Rectal smooth muscle tissue (tissue), 1 donor: ENCODE measurements around the gene KRT71.
"Not testable (repeated sequence)": the region's sequence is repeated elsewhere in the genome, so short reads cannot be mapped to it uniquely, and the experiment has no call there.

Experiments used
- H3K27ac ChIP-seq: one replicate; pipeline ENCODE4 v1.7.0; 2013; ENCODE audit warnings: low read depth, low read length, inconsistent platforms
- H3K27me3 ChIP-seq: one replicate; pipeline ENCODE4 v1.7.0; 2013; ENCODE audit warnings: low read length; ENCODE audit not compliant: control insufficient read depth, insufficient read depth
- H3K36me3 ChIP-seq: one replicate; pipeline ENCODE4 v1.7.0; 2013; ENCODE audit warnings: low read length; ENCODE audit not compliant: control insufficient read depth, insufficient read depth
- H3K4me1 ChIP-seq: one replicate; pipeline ENCODE4 v1.7.0; 2013; ENCODE audit warnings: low read length; ENCODE audit not compliant: control insufficient read depth, insufficient read depth
- H3K4me3 ChIP-seq: one replicate; pipeline ENCODE4 v1.7.0; 2013; ENCODE audit warnings: low read length
- H3K9ac ChIP-seq: one replicate; pipeline ENCODE4 v1.7.0; 2013; ENCODE audit warnings: low read length

Gene KRT71

GRCh38 chr12:52514471-52515318, 38.2 kb downstream of the KRT71 start:
- Histone ChIP-seq H3K4me1 (peaks cover 5% of the 10 kb centered on the region), H3K36me3 (no peaks in the 10 kb centered on the region), H3K9ac (no peak overlapping the region), H3K27ac (no peak overlapping the region), H3K4me3 (no peak overlapping the region), H3K27me3 (no peaks in the 10 kb centered on the region)

DNA sequence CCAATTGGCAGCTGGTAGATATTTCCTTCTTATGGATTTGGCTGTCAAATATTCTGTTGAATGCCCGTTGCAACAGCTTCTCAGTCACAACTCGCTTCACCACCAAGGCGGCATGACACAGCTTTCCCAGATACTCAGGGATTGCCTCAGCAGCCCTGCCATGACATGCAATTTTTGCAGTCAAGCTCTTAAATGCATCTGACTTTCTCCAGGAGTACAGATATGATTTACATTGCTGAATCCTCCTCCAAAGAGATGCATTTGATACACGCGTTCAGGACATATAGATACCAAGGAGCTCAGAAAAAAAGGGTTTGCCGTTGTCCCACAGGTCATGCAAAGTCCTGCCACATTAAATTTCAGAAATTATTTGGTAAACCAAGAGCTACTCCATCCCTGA, 39.2 kb downstream of the KRT71 start:
- Histone ChIP-seq H3K27me3 (no peaks in the 10 kb centered on the region), H3K4me3 (no peak overlapping the region), H3K27ac (no peak overlapping the region)

DNA sequence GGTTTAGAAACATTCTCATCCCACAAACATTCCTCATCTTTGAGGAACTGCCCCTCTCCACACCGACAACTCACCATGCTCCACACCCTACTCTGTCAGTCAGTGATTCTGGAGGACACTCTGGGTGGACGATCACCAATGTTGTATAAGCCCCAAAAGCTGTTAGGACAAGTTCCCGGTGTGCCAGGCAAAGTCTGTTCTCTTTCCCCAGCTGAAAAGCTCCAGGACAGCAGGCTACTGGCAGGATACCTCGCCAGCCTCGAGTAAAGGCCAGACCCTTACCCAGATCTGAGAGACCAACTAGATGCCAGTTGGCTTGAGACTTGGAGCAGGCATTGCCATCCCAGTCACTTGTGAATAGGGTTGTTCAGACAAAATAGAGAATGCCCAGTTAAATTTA, 44.7 kb downstream of the KRT71 start:
- H3K36me3 ChIP-seq = no peaks in the 10 kb centered on the region
- H3K9ac ChIP-seq = no peak overlapping the region
- H3K4me3 ChIP-seq = no peak overlapping the region
- no peaks in the 10 kb centered on the region for H3K4me1 ChIP-seq
- H3K27ac ChIP-seq = no peak overlapping the region
- no peaks in the 10 kb centered on the region for H3K27me3 ChIP-seq

More for the DNA sequence above, 39.2 kb downstream of the KRT71 start:
- H3K9ac ChIP-seq = no peak overlapping the region
- H3K4me1 ChIP-seq = peaks cover 5% of the 10 kb centered on the region
- H3K36me3 ChIP-seq = no peaks in the 10 kb centered on the region

- no peaks in the 10 kb centered on the region for H3K27me3 ChIP-seq
- no peaks in the 10 kb centered on the region for H3K36me3 ChIP-seq
- no peak overlapping the region for H3K4me3 ChIP-seq
- H3K4me1 ChIP-seq = no peaks in the 10 kb centered on the region
- H3K27ac ChIP-seq = no peak overlapping the region
- H3K9ac ChIP-seq = no peak overlapping the region
These were observed 45.9 kb downstream of the KRT71 start for GRCh38 chr12:52506858-52507715.

GRCh38 chr12:52502877-52503276, 50.1 kb downstream of the KRT71 start:
- Histone ChIP-seq H3K9ac (no peak overlapping the region), H3K36me3 (no peaks in the 10 kb centered on the region)

GRCh38 chr12:52501490-52501889, 51.5 kb downstream of the KRT71 start:
- no peak overlapping the region for H3K4me3 ChIP-seq
- no peak overlapping the region for H3K9ac ChIP-seq
- no peak overlapping the region for H3K27ac ChIP-seq
- H3K4me1 ChIP-seq = no peaks in the 10 kb centered on the region
- H3K27me3 ChIP-seq = no peaks in the 10 kb centered on the region
- no peaks in the 10 kb centered on the region for H3K36me3 ChIP-seq

More at GRCh38 chr12:52502877-52503276, 50.1 kb downstream of the KRT71 start:
- H3K4me3 ChIP-seq = no peak overlapping the region
- no peaks in the 10 kb centered on the region for H3K27me3 ChIP-seq
- no peak overlapping the region for H3K27ac ChIP-seq
- H3K4me1 ChIP-seq = no peaks in the 10 kb centered on the region

DNA sequence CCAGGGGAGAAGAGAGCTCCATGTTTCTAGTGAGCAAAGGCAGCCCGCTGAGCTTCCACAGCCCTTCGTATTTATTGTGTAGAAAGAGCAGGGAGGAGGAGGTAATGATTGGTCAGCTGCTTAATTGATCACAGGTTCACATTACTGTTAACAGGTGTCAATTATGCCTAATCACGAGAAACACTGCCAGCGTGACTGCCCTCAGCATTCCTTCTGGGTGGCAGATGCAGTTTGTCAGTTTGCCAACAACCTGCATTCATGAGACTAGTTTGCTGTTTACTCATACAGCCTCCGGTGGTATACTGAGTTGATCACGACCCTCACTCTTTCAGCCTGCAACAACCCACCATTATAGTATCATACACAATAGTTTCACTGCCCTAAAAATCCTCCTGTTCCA, 52.4 kb downstream of the KRT71 start:
- H3K4me1 ChIP-seq, H3K4me3 ChIP-seq, H3K9ac ChIP-seq, H3K27me3 ChIP-seq, H3K36me3 ChIP-seq, H3K27ac ChIP-seq: not testable (repeated sequence)

DNA sequence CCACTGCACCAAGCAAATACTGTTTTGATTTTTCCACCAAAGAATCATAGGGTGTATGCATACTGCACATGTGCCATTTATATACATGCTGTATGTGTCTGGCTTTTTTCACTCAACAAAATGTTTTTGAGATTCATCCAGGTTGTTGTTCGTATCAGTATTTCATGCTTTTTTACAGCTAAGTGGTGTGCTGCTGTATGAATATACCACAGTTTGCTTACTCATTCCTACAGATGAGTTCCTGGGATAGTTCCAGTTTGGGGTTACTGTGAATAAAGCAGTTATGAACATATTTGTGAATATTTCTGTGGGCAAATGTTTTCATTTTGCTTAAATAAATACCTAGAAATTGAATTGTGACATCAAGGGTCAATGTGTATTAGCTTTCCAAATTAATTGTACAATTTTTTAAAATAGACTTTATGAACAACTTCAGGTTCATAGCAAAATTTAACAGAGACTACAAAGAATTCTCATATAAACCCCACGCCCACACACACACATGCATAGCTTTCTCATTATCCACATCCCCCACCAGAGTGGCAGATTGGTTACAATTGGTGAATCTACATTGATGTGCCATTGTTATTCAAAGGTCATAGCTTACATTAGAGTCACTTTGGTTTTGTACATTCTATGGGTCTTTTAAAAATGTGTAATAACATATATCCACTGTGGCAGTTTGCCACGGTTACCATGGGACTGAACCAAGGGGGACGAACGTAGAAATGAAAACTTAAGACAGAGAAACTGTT, 53.0 kb downstream of the KRT71 start:
- H3K4me1 ChIP-seq = no peaks in the 10 kb centered on the region

DNA sequence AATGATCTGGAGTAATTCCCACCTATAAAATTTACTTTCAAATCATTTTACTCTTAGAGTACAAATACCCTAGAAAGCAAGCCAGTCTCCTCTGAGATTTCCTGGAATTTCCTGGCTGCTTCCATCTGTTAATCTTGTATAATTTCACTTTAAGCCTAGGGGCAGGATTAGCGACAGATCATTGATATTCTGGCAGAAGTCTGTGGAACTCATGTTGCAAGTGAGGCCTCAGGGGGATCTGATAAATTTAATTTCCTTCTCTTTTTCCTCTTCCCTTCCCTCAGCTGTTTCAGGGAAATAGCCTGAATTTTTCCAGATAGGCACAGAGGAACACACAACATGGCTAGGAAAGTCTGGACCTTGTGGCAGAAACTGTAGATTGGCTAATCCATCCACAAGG, 54.0 kb downstream of the KRT71 start:
- H3K4me1 ChIP-seq = no peaks in the 10 kb centered on the region
- H3K4me3 ChIP-seq = no peak overlapping the region
- no peaks in the 10 kb centered on the region for H3K27me3 ChIP-seq
- H3K9ac ChIP-seq = no peak overlapping the region
- no peak overlapping the region for H3K27ac ChIP-seq
- no peaks in the 10 kb centered on the region for H3K36me3 ChIP-seq

More for the DNA sequence above, 53.0 kb downstream of the KRT71 start:
- no peaks in the 10 kb centered on the region for H3K36me3 ChIP-seq
- H3K9ac ChIP-seq = no peak overlapping the region
- H3K27me3 ChIP-seq = no peaks in the 10 kb centered on the region
- H3K4me3 ChIP-seq = no peak overlapping the region
- H3K27ac ChIP-seq = no peak overlapping the region

DNA sequence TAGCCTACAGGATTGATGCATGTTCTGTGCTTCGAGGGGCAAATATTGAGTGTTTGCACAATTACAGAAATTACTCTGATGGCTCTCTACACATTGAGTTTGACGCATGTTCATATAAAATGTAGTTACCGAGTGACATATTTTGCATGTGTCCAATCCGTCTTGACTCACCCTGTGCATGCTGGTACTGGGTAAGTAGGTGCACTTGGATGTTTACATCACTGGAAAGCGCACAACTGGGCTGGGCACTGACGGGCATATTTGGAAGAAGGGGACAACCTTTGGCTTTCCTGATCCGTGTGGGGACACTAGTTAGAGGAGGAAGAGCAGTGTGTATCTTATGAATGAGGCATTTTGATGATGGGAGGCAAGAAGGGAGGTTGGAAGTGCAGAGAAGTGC, 55.0 kb downstream of the KRT71 start:
- H3K4me1 ChIP-seq = no peaks in the 10 kb centered on the region
- H3K36me3 ChIP-seq = no peaks in the 10 kb centered on the region
- no peak overlapping the region for H3K9ac ChIP-seq
- H3K27me3 ChIP-seq = no peaks in the 10 kb centered on the region
- H3K4me3 ChIP-seq = no peak overlapping the region
- no peak overlapping the region for H3K27ac ChIP-seq

- Histone ChIP-seq H3K27me3 (no peaks in the 10 kb centered on the region), H3K36me3 (no peaks in the 10 kb centered on the region), H3K4me1 (no peaks in the 10 kb centered on the region), H3K4me3 (no peak overlapping the region), H3K27ac (no peak overlapping the region), H3K9ac (no peak overlapping the region)
These were observed 56.3 kb downstream of the KRT71 start for GRCh38 chr12:52496590-52497071.

GRCh38 chr12:52496054-52496453, 56.9 kb downstream of the KRT71 start:
- H3K4me3 ChIP-seq = no peak overlapping the region
- no peaks in the 10 kb centered on the region for H3K4me1 ChIP-seq
- H3K27ac ChIP-seq = no peak overlapping the region
- H3K36me3 ChIP-seq = no peaks in the 10 kb centered on the region
- H3K27me3 ChIP-seq = no peaks in the 10 kb centered on the region
- no peak overlapping the region for H3K9ac ChIP-seq
